HepG2 (cell line): ENCODE results near the gene PLCL1. TPM values are rescaled to one million over a fixed set of nuclear protein-coding genes. Genes with fewer than 3 reads are reported as not detected.

ENCODE experiments used
- ATAC-seq: fragments of 200-7000 bp; cut with Tn5 transposase; 3 replicates; pipeline ENCODE4 v1.9.1; 2020; ENCODE audit warnings: mild to moderate bottlenecking, moderate library complexity
- BruUV-seq: library from RNA; stranded (reverse); fragments of 400-500 nt; replicated peaks from 2 replicates; lab custom pipeline; 2021; lab: Mats Ljungman, UMichigan
- CTCF ChIA-PET: fragments of 300-600 bp; formaldehyde crosslinking; extraction: SDS; loops from one replicate; lab custom pipeline; 2021; ENCODE audit warnings: low total read pairs, inconsistent platforms, low intra/inter-chr PET ratio; lab: Yijun Ruan, JAX
- POLR2A ChIA-PET: fragments of 350-600 bp; sonication (Branson Sonifier 250); formaldehyde crosslinking; loops from one replicate; lab custom pipeline; 2020; ENCODE audit warnings: antibody characterized with exemption, inconsistent platforms; lab: Yijun Ruan, JAX
- DNase-seq: peaks from one replicate; pipeline ENCODE4 v3.0.0-alpha.2; 2015; ENCODE audit warnings: low spot score
- FAIRE-seq: peaks from 3 replicates; lab custom pipeline; 2011; peaks lifted over from hg19 to GRCh38; lab: Jason Lieb, UNC
- H2AFZ ChIP-seq: one replicate; pipeline ENCODE4 v1.6.1; 2011; ENCODE audit warnings: low read length, inconsistent platforms
- H3K27ac ChIP-seq: fragments of 300-600 bp; 3 replicates; pipeline ENCODE4 v1.8.0; 2011; ENCODE audit warnings: mixed run types, mild to moderate bottlenecking, mixed read lengths, low read length, inconsistent platforms; ENCODE audit not compliant: insufficient read depth; ENCODE audit errors: extremely low read length
- H3K27me3 ChIP-seq, 2 experiments: fragments of 200-600 bp in 1 of 2; 2 replicates in 1 of 2; 3 replicates in 1 of 2; pipeline versions ENCODE4 v1.6.0 to v1.8.0; 2011; ENCODE audit warnings: low read length in 2 of 2, mild to moderate bottlenecking in 2 of 2, moderate library complexity in 2 of 2, inconsistent platforms in 1 of 2; ENCODE audit not compliant: insufficient read depth in 2 of 2, control insufficient read depth in 1 of 2
- H3K36me3 ChIP-seq, 2 experiments: fragments of 200-600 bp in 1 of 2; replicated peaks in 1 of 2; 2 replicates in 1 of 2; 3 replicates in 1 of 2; pipeline versions ENCODE4 v1.5.1 to v1.8.0; 2011; ENCODE audit warnings: low read length in 2 of 2, inconsistent platforms in 1 of 2; ENCODE audit not compliant: insufficient read depth in 2 of 2, control insufficient read depth in 1 of 2
- H3K4me1 ChIP-seq: 2 replicates; pipeline ENCODE4 v1.5.1; 2012; ENCODE audit warnings: low read length, inconsistent platforms; ENCODE audit not compliant: insufficient read depth
- H3K4me2 ChIP-seq: 2 replicates; pipeline ENCODE4 v1.6.0; 2011; ENCODE audit warnings: low read depth, low read length, inconsistent platforms
- H3K4me3 ChIP-seq, 3 experiments: fragments of 200-600 bp in 1 of 3; sonication (generic), shearing (Covaris generic) in 1 of 3; replicated peaks in 1 of 3; 2 replicates each; pipeline ENCODE4 v1.5.1; 2011 to 2016; ENCODE audit warnings: low read length in 3 of 3, inconsistent platforms in 2 of 3, low read depth in 2 of 3, mild to moderate bottlenecking in 2 of 3, control low read depth in 1 of 3, mixed read lengths in 1 of 3; ENCODE audit not compliant: insufficient read depth in 1 of 3
- H3K79me2 ChIP-seq: one replicate; pipeline ENCODE4 v1.6.1; 2011; ENCODE audit warnings: low read length, inconsistent platforms; ENCODE audit not compliant: insufficient read depth
- H3K9ac ChIP-seq: 2 replicates; pipeline ENCODE4 v1.6.0; 2011; ENCODE audit warnings: mild to moderate bottlenecking, low read depth, low read length, inconsistent platforms; ENCODE audit not compliant: insufficient read depth
- H3K9me3 ChIP-seq: 2 replicates; pipeline ENCODE4 v1.5.1; 2012; ENCODE audit warnings: mild to moderate bottlenecking, low read length
- H4K20me1 ChIP-seq: 2 replicates; pipeline ENCODE4 v1.6.0; 2011; ENCODE audit warnings: inconsistent platforms, mild to moderate bottlenecking, low read length, moderate library complexity; ENCODE audit not compliant: insufficient read depth
- ARHGAP35 ChIP-seq: sonication (generic); formaldehyde crosslinking; IDR thresholded peaks from 2 replicates; pipeline ENCODE4 v1.9.0; 2022; ENCODE audit warnings: mild to moderate bottlenecking, inconsistent platforms, moderate library complexity, missing genetic modification reagents, borderline replicate concordance
- MZF1 ChIP-seq: sonication (generic); formaldehyde crosslinking; IDR thresholded peaks from 2 replicates; pipeline ENCODE4 v1.8.1; 2023; ENCODE audit warnings: mild to moderate bottlenecking, missing genetic modification reagents, borderline replicate concordance
- NR2F1 ChIP-seq, 2 experiments: fragments of 450-650 bp in 1 of 2; formaldehyde crosslinking in 1 of 2; IDR thresholded peaks; 2 replicates each; pipeline versions ENCODE4 v1.5.0 to v1.6.1; 2016 to 2020; ENCODE audit warnings: mild to moderate bottlenecking in 1 of 2, missing compliant biosample characterization in 1 of 2, missing genetic modification reagents in 1 of 2, moderate library complexity in 1 of 2
- POLR2AphosphoS2 ChIP-seq: IDR thresholded peaks from 2 replicates; pipeline ENCODE4 v1.6.1; 2011; ENCODE audit warnings: low read depth, low read length, improper control_type of control experiment
- ZC3H4 ChIP-seq: sonication (generic); formaldehyde crosslinking; IDR thresholded peaks from 2 replicates; pipeline ENCODE4 v1.4.0; 2020; ENCODE audit warnings: missing genetic modification reagents, borderline replicate concordance
- ZIK1 ChIP-seq: sonication (generic); formaldehyde crosslinking; IDR thresholded peaks from 2 replicates; pipeline ENCODE4 v1.5.0; 2020; ENCODE audit warnings: mild to moderate bottlenecking, low read depth, missing genetic modification reagents, borderline replicate concordance
- ZNF225 ChIP-seq: sonication (generic); formaldehyde crosslinking; IDR thresholded peaks from 2 replicates; pipeline ENCODE4 v1.4.0; 2020; ENCODE audit warnings: mild to moderate bottlenecking, missing genetic modification reagents
- ZNF782 ChIP-seq: sonication (generic); formaldehyde crosslinking; IDR thresholded peaks from 2 replicates; pipeline ENCODE4 v1.4.0; 2020; ENCODE audit warnings: missing genetic modification reagents, mild to moderate bottlenecking, borderline replicate concordance
- WGBS: methylation state at CpG from one replicate; pipeline ENCODE4 v1.1.6; 2017; ENCODE audit warnings: low lambda C conversion rate; 5-methylcytosine and 5-hydroxymethylcytosine counted together
- in situ Hi-C: cut with HindIII; loops from 2 replicates; pipeline ENCODE4 v1.10.0; 2017; ENCODE audit warnings: low pct_unique_long_range_greater_than_20kb; ENCODE audit not compliant: extremely low pct_ligation_motif_present
- intact Hi-C: fragments of 100-400 bp; cut with micrococcal nuclease; formaldehyde crosslinking; loops from one replicate; pipeline ENCODE4 v1.10.0; 2022; ENCODE audit not compliant: unreplicated experiment
- polyA plus RNA-seq, 8 experiments: library from polyadenylated mRNA; depleted of rRNA in 3 of 8; stranded (reverse) in 7 of 8; unstranded in 1 of 8; fragments of >200 nt; fragmentation: Illumina TruSeq in 4 of 8; extraction: Trizol in 4 of 8; gene quantifications; 2 replicates each; pipeline versions ENCODE4 v1.2.1 to v1.2.3, GENCODE V29; 2011 to 2016; ENCODE audit warnings: low read depth in 4 of 8, missing spikeins in 1 of 8, mixed read lengths in 1 of 8; ENCODE audit not compliant: insufficient read depth in 1 of 8
- total RNA-seq, 5 experiments: library from RNA; depleted of rRNA; stranded (reverse); fragments of >200 nt; fragmentation: Illumina TruSeq; extraction: Trizol; gene quantifications; 2 replicates each; pipeline ENCODE4 v1.2.3, GENCODE V29; 2016; ENCODE audit warnings: low read depth in 1 of 5
- TF ChIP-seq, protein P1 (sequence below): sonication (generic); formaldehyde crosslinking; IDR thresholded peaks from 2 replicates; pipeline ENCODE4 v1.5.0; 2020; ENCODE audit warnings: mild to moderate bottlenecking, missing genetic modification reagents
- TF ChIP-seq, protein P2 (sequence below): sonication (generic); formaldehyde crosslinking; IDR thresholded peaks from 2 replicates; pipeline ENCODE4 v1.4.0; 2020; ENCODE audit warnings: missing genetic modification reagents
- TF ChIP-seq, protein P3 (sequence below): IDR thresholded peaks from 2 replicates; pipeline ENCODE4 v1.6.1; 2016; ENCODE audit warnings: low read depth, control low read depth
- TF ChIP-seq, protein P4 (sequence below): fragments of 450-650 bp; IDR thresholded peaks from 2 replicates; pipeline ENCODE4 v1.6.1; 2016

The PLCL1 gene
- total and polyA plus RNA-seq, 2 of the 13 experiments (the other 11 are each of a cell fraction or from before 2014, with no cell fraction given): not detected

DNA sequence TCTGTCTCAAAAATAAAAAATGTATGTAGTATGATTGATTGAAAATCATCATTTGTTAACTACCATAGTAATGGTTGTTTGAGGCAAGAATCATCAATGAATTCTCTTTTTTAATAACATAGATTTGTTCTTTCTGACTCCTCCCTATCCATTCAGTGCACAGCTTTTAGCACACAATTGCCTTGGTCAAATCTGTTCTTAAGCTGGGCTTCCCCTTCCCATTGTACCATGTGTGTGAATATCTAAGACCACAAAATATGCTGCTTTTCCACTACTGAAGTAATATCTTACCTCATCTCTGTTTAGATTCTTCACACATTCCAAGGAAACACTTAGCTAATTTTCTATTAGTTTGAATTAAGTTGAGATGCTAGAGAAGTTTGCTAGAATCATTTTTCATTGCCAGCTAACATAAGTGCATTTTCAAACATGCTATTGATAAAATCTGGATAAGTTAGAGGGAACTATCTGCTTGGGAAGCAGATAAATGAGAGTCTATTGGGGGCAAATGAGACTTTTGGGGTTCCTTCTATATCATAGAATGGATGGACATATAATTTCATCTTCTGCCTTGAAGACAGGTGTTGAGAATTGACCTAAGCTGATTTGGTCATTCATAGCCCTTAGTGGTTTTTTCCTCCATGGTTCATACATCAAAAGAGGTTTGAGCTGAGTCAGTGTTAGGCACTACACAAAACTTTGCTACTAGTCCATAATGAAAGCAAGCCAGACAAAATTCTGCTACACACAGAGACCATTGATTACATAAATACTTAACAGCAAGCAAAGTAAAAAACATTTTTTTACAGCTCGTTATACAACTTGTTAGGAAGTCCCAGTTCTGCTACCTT is 231.9 kb downstream of the PLCL1 start:
- H3K4me3 ChIP-seq: no peak overlapping the region
- ATAC-seq (no peak), DNase-seq (no peak), FAIRE-seq (no peak)
- H4K20me1 ChIP-seq: no peaks in the 10 kb centered on the region
- no peak overlapping the region for H2AFZ ChIP-seq
- no peaks in the 10 kb centered on the region for H3K4me1 ChIP-seq
- in situ Hi-C loops (no loop called here), intact Hi-C loops (no loop called here)
- no peaks in the 10 kb centered on the region for H3K79me2 ChIP-seq
- H3K36me3 ChIP-seq: no peaks in the 10 kb centered on the region
- POLR2A ChIA-PET: no interaction called here
- BruUV-seq: no TSS peak
- H3K27ac ChIP-seq: no peak overlapping the region
- no peaks in the 10 kb centered on the region for H3K9me3 ChIP-seq
- WGBS: 0% methylated on average over 1 of the region's 1 CpG
- CTCF ChIA-PET: no interaction called here
- no peak overlapping the region for H3K9ac ChIP-seq
- no peaks in the 10 kb centered on the region; a peak in 1 of 5 replicates for H3K27me3 ChIP-seq
- H3K4me2 ChIP-seq: no peak overlapping the region
- no peak for TF ChIP-seq ZIK1 (CRISPR knock-in tag)
- TF ChIP-seq ARHGAP35 (CRISPR knock-in tag): no peak
- TF ChIP-seq ZNF225 (CRISPR knock-in tag): no peak
- no peak for TF ChIP-seq NR2F1 (CRISPR knock-in tag; IDR thresholded peaks at IDR 0.05)
- TF ChIP-seq, protein P1, sequence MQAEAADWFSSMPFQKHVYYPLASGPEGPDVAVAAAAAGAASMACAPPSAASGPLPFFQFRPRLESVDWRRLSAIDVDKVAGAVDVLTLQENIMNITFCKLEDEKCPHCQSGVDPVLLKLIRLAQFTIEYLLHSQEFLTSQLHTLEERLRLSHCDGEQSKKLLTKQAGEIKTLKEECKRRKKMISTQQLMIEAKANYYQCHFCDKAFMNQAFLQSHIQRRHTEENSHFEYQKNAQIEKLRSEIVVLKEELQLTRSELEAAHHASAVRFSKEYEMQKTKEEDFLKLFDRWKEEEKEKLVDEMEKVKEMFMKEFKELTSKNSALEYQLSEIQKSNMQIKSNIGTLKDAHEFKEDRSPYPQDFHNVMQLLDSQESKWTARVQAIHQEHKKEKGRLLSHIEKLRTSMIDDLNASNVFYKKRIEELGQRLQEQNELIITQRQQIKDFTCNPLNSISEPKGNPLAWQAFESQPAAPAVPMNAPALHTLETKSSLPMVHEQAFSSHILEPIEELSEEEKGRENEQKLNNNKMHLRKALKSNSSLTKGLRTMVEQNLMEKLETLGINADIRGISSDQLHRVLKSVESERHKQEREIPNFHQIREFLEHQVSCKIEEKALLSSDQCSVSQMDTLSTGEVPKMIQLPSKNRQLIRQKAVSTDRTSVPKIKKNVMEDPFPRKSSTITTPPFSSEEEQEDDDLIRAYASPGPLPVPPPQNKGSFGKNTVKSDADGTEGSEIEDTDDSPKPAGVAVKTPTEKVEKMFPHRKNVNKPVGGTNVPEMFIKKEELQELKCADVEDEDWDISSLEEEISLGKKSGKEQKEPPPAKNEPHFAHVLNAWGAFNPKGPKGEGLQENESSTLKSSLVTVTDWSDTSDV: no peak
- TF ChIP-seq POLR2AphosphoS2: no peak
- no peak for TF ChIP-seq MZF1
- TF ChIP-seq, protein P2, sequence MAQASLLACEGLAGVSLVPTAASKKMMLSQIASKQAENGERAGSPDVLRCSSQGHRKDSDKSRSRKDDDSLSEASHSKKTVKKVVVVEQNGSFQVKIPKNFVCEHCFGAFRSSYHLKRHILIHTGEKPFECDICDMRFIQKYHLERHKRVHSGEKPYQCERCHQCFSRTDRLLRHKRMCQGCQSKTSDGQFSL (CRISPR knock-in tag): no peak
- TF ChIP-seq, protein P3, sequence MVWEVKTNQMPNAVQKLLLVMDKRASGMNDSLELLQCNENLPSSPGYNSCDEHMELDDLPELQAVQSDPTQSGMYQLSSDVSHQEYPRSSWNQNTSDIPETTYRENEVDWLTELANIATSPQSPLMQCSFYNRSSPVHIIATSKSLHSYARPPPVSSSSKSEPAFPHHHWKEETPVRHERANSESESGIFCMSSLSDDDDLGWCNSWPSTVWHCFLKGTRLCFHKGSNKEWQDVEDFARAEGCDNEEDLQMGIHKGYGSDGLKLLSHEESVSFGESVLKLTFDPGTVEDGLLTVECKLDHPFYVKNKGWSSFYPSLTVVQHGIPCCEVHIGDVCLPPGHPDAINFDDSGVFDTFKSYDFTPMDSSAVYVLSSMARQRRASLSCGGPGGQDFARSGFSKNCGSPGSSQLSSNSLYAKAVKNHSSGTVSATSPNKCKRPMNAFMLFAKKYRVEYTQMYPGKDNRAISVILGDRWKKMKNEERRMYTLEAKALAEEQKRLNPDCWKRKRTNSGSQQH (CRISPR knock-in tag): no peak
- TF ChIP-seq ZC3H4 (CRISPR knock-in tag): no peak
- no peak for TF ChIP-seq ZNF782 (CRISPR knock-in tag)
- TF ChIP-seq, protein P4, sequence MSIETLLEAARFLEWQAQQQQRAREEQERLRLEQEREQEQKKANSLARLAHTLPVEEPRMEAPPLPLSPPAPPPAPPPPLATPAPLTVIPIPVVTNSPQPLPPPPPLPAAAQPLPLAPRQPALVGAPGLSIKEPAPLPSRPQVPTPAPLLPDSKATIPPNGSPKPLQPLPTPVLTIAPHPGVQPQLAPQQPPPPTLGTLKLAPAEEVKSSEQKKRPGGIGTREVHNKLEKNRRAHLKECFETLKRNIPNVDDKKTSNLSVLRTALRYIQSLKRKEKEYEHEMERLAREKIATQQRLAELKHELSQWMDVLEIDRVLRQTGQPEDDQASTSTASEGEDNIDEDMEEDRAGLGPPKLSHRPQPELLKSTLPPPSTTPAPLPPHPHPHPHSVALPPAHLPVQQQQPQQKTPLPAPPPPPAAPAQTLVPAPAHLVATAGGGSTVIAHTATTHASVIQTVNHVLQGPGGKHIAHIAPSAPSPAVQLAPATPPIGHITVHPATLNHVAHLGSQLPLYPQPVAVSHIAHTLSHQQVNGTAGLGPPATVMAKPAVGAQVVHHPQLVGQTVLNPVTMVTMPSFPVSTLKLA: no peak
